SH-SY5Y (cell line): Measurements from ENCODE around the gene INPP5A.

Source experiments
- GATA2 ChIP-seq: IDR thresholded peaks from 2 replicates; pipeline ENCODE4 v1.6.1; 2011; ENCODE audit warnings: mild to moderate bottlenecking, low read depth, low read length
- GATA3 ChIP-seq: IDR thresholded peaks from 2 replicates; pipeline ENCODE4 v1.6.1; 2011; ENCODE audit warnings: low read depth, mild to moderate bottlenecking, low read length, moderate library complexity

DNA sequence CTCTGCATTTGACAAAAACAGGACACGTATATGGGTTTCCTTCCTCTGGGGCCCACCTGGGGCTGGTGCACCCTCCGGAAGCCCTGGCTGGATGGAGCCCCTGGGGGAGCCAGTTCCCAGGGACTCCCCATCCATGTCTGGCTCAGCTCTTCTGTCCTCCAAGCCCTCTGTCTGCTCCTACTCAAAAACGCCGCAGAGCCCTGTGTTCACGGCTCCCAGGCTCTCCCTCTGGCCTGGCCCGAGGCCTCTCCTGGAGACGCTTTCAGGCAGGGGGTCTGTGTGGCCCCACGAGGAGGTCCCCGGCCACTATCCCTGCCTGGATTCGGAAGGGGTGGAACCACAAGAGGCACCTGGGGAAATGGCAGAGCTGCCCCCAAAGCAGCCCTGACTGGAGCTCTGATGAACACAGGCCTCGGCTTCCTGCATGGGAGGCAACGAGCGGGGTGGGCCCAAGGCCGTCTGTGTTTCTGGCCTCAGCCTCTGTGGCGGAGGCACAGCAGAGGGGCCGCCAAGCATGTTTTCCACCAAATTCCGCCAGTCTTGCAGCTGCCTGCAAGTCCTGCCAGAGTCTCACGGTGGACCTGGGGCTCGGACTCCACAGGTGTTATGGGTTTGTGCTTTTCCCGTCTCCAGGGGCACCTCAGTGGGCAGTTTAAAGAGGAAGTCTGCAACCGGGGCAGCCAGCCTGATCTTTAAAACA lies 22.6 kb upstream of the INPP5A start:
- no peak for TF ChIP-seq GATA2
- no peak for TF ChIP-seq GATA3
